ENCODE data around the gene TNFRSF13B. TPM values are rescaled to one million over a fixed set of nuclear protein-coding genes. Genes with fewer than 3 reads are reported as not detected.
"Not testable (repeated sequence)": the region's sequence is repeated elsewhere in the genome, so short reads cannot be mapped to it uniquely, and the experiment has no call there.

Gene TNFRSF13B
- total RNA-seq, 5 donors from 2014 or later (not counting 1 experiment from before 2014, with no cell fraction given): 0.60 to 7.2 (median 5.0) TPM; not detected in 1

DNA sequence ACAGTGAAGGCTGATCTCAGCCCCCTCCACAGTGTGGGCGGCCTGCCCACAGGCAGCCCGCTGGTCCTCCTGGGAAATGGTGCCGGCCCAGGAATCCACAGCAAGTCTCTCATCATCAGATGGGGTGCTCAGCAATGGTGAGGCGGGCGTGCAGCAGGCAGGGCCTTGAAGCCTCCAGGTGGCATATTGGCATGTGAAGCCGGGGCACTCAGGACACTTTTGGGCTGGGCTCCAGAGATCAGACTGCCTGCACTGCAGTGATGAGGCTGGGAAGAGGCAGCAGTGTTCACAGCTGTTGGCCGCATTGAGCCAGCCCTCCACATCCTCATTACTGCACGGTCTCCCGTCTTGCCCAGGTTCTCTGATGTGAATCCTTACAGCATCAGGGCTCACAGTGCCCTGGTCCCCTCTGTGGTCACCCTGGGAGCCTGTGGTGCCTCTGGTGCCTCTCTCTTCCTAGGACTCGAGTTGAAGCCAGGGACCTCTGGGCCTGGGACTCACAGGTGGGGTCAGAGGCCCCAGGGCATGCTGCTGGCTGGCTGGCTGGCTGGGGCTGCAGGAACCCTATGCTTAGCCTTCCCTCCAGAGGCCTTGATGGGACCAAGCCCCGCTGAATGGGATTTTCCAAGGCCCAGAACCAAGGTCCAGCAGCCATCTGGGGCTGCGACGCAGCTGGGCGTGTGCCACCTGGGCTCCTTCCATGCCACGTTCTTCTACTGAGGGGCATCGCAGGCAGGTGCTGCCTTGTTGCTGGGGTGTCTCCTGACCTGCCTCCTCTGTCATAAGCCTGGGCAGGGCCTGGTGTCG lies 48.6 kb downstream of the TNFRSF13B start:
- ATAC-seq (replicated peaks in 1 of 4): no peak
- H3K36me3 Mint-ChIP-seq: no peaks in the 10 kb centered on the region
- H3K27ac Mint-ChIP-seq: no peak overlapping the region
- H3K36me3 ChIP-seq (ENCODE audit: control insufficient read depth in 2 of 2, extremely low read depth in 1 of 2, insufficient read depth in 1 of 2, low read length in 1 of 2): no peaks in the 10 kb centered on the region
- H3K27me3 ChIP-seq (replicated peaks in 1 of 2; ENCODE audit: control insufficient read depth in 2 of 2, extremely low read depth in 1 of 2, insufficient read depth in 2 of 2, low read length in 1 of 2): peaks cover 0 to 15% of the 10 kb centered on the region in 2 experiments
- no peak overlapping the region for H3K27ac ChIP-seq (ENCODE audit: low read length)
- no peak overlapping the region for H3K4me3 Mint-ChIP-seq
- peak in 1 of 35 experiments; percentile 4 for DNase-seq
- H3K27me3 Mint-ChIP-seq: peaks cover 0 to under 1% of the 10 kb centered on the region in 2 donors
- H3K9me3 Mint-ChIP-seq: no peaks in the 10 kb centered on the region
- peaks cover 0 to 1% of the 10 kb centered on the region in 2 experiments for H3K4me1 ChIP-seq (ENCODE audit: control insufficient read depth in 1 of 2, extremely low read depth in 1 of 2, insufficient read depth in 2 of 2, low read length in 2 of 2)
- no peak overlapping the region for H3K4me3 ChIP-seq (ENCODE audit: control insufficient read depth in 1 of 2, extremely low read depth in 1 of 2, low read length in 1 of 2)
- ChIA-PET POLR2A (no interaction called here), CTCF (no interaction called here)
- H3K4me1 Mint-ChIP-seq: no peaks in the 10 kb centered on the region
- no peaks in the 10 kb centered on the region for H3K9me3 ChIP-seq
- 87% methylated on average over 17 of the region's 17 CpGs for WGBS (ENCODE audit: insufficient coverage)

DNA sequence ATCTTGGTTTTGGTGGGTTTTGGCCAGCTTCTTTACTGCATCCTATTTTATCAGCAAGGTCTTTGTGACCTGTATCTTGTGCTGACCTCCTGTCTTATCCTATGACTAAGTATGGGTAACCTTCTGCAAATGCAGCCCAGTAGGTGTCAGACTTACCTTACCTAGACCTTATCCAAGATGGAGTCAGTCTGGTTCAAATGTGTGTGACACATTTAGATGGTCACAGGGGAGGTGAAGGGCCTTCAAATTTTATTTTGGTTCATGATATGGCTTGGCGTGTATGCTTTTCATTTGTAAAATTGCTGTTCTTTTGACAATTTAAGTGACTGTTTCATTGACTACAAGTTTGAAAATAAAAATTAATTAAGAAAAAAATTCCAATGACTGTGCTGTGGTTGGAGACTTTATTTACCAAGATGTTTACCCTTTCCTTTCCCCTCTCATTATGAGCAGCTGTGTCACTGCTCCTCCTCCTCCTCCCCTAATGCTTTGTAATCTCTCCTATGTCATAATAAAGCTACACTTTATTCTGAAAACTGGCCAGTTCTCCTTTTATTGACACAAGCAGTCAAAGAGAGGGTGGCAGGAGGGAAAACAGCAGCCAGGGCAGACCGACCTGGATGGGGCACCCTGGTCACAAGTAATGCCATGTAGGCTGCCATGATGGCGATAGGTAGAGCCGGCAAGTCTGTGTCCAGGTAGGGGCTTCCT lies 49.4 kb downstream of the TNFRSF13B start:
- Mint-ChIP-seq H3K4me3 (no peak overlapping the region), H3K4me1 (no peaks in the 10 kb centered on the region), H3K27me3 (peaks cover 0 to 1% of the 10 kb centered on the region in 2 donors), H3K9me3 (no peaks in the 10 kb centered on the region), H3K36me3 (no peaks in the 10 kb centered on the region), H3K27ac (no peak overlapping the region)
- CTCF ChIA-PET: no interaction called here
- H3K4me1 ChIP-seq (ENCODE audit: control insufficient read depth in 1 of 2, extremely low read depth in 1 of 2, insufficient read depth in 2 of 2, low read length in 2 of 2): no peaks in the 10 kb centered on the region
- H3K36me3 ChIP-seq (ENCODE audit: control insufficient read depth in 2 of 2, extremely low read depth in 1 of 2, insufficient read depth in 1 of 2, low read length in 1 of 2): no peaks in the 10 kb centered on the region
- WGBS (ENCODE audit: insufficient coverage): 57% methylated on average over 1 of the region's 4 CpGs
- peaks cover 0 to 11% of the 10 kb centered on the region in 2 experiments for H3K27me3 ChIP-seq (replicated peaks in 1 of 2; ENCODE audit: control insufficient read depth in 2 of 2, extremely low read depth in 1 of 2, insufficient read depth in 2 of 2, low read length in 1 of 2)
- DNase-seq (peak in 2 of 35 experiments; percentile 3 to 41), ATAC-seq (replicated peaks in 1 of 4) (no peak)
- POLR2A ChIA-PET: no interaction called here
- no peak overlapping the region for H3K4me3 ChIP-seq (ENCODE audit: control insufficient read depth in 1 of 2, extremely low read depth in 1 of 2, low read length in 1 of 2)
- no peak overlapping the region for H3K27ac ChIP-seq (ENCODE audit: low read length)
- H3K9me3 ChIP-seq: no peaks in the 10 kb centered on the region

DNA sequence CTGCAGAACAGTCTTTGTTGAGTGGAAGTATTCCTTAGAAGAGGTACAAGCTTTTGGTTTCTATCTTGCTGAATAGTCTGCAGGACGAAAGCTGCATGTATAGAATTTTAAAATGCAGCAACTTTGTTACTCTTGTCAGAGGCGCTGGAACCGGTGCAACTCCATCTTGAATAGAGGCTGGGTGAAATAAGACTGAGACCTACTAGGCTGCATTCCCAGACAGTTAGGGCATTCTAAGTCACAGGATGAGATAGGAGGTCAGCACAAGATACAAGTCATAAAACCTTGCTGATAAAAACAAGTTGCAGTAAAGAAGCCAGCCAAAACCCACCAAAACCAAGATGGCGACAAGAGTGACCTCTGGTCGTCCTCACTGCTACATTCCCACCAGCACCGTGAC lies 50.5 kb downstream of the TNFRSF13B start:
- CTCF ChIA-PET; H3K36me3 ChIP-seq (ENCODE audit: control insufficient read depth in 2 of 2, extremely low read depth in 1 of 2, insufficient read depth in 1 of 2, low read length in 1 of 2); H3K9me3 Mint-ChIP-seq; H3K4me3 Mint-ChIP-seq; H3K4me3 ChIP-seq (ENCODE audit: control insufficient read depth in 1 of 2, extremely low read depth in 1 of 2, low read length in 1 of 2); H3K9me3 ChIP-seq; H3K4me1 ChIP-seq (ENCODE audit: control insufficient read depth in 1 of 2, extremely low read depth in 1 of 2, insufficient read depth in 2 of 2, low read length in 2 of 2); DNase-seq; H3K27me3 Mint-ChIP-seq; H3K27ac ChIP-seq (ENCODE audit: low read length); ATAC-seq (replicated peaks in 1 of 4); H3K4me1 Mint-ChIP-seq; H3K36me3 Mint-ChIP-seq; POLR2A ChIA-PET; H3K27ac Mint-ChIP-seq; H3K27me3 ChIP-seq (replicated peaks in 1 of 2; ENCODE audit: control insufficient read depth in 2 of 2, extremely low read depth in 1 of 2, insufficient read depth in 2 of 2, low read length in 1 of 2): not testable (repeated sequence)
- WGBS (ENCODE audit: insufficient coverage): 83% methylated on average over 3 of the region's 6 CpGs

DNA sequence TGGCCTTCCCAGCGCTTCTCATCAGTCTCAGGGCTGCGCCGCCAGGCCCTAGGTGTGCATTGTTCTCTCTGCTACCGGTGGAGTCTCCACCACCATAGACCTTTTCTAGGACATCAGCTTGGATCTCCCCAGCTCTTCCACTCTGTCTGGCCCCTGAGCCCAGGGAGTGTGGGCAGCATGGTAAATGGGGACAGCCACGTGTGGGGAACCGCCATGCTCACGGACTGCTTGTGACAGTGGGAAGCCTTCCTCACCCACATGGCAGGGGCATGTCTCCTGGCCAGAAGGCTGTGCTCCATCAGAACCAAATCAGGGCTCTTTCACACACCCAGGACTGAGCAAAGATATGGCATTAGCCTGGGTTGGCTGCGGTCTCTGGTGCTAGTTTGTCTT lies 51.3 kb downstream of the TNFRSF13B start:
- H3K27me3 Mint-ChIP-seq: peaks cover 0 to 4% of the 10 kb centered on the region in 2 donors

DNA sequence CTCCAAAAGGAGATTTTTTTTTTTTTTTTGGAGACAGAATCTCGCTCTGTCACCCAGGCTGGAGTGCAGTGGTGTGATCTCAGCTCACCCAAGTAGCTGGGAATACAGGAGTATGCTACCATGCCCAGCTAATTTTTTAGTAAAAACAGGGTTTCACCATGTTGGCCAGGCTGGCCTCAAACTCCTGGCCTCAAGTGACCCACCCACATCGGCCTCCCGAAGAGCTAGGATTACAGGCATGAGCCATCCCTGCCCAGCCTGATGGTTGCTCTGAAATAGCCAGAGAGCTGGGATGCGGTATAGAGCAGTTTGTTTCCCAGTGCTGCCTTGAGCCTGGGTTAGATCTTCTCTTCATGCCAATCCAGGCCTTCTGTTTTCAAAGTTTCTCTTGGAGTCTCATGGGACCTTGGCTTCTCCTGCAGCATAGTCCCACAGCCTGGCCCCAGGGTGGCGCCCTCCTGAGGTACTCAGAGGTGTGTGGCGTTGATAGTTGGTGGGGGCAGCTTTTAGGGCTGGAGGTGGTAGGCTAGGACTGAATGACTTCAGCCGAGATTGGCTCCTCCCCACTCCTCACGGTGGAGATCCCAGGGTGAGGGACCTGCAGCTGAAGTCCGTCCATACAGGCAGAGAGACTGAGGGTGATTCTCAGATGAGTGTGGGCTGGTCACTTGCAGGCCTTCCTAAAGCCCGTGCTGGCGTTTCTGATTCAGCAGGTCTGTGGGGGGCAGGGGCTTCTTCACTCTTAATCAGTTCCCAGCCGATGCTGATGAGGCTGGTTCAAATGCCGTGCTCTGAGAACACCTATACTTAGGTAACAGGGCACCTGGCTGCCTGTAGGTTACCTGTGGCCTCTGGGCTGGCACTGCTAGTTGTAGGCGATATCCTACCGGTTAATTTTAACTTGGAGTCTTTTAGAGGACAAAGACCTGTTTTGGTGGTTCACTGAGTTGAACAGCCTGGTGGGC lies 52.0 kb downstream of the TNFRSF13B start:
- H3K9me3 Mint-ChIP-seq: no peaks in the 10 kb centered on the region
- no peak for DNase-seq
- H3K27me3 Mint-ChIP-seq: peaks cover 0 to 4% of the 10 kb centered on the region in 2 donors
- H3K27me3 ChIP-seq (replicated peaks in 1 of 2; ENCODE audit: control insufficient read depth in 2 of 2, extremely low read depth in 1 of 2, insufficient read depth in 2 of 2, low read length in 1 of 2): peaks cover 0 to 8% of the 10 kb centered on the region in 2 experiments
- no peak for ATAC-seq (replicated peaks in 1 of 4)
- no peak overlapping the region for H3K4me3 Mint-ChIP-seq
- peaks cover 0 to 11% (median 1%) of the 10 kb centered on the region in 3 donors for H3K4me1 Mint-ChIP-seq
- H3K36me3 Mint-ChIP-seq: no peaks in the 10 kb centered on the region
- POLR2A ChIA-PET: no interaction called here
- peaks cover 0 to 5% of the 10 kb centered on the region in 2 experiments for H3K4me1 ChIP-seq (ENCODE audit: control insufficient read depth in 1 of 2, extremely low read depth in 1 of 2, insufficient read depth in 2 of 2, low read length in 2 of 2)
- no peak overlapping the region for H3K27ac Mint-ChIP-seq
- no peaks in the 10 kb centered on the region for H3K9me3 ChIP-seq
- CTCF ChIA-PET: interaction anchor here in 1 of 2 donors (0.7 kb wide), 1 partner anchor 8 kb away, joined by 4 read pairs; no protein-coding TSS in a partner anchor
- H3K4me3 ChIP-seq (ENCODE audit: control insufficient read depth in 1 of 2, extremely low read depth in 1 of 2, low read length in 1 of 2): no peak overlapping the region
- H3K36me3 ChIP-seq (ENCODE audit: control insufficient read depth in 2 of 2, extremely low read depth in 1 of 2, insufficient read depth in 1 of 2, low read length in 1 of 2): no peaks in the 10 kb centered on the region
- 86% methylated on average over 11 of the region's 15 CpGs for WGBS (ENCODE audit: insufficient coverage)
- no peak overlapping the region for H3K27ac ChIP-seq (ENCODE audit: low read length)

More for the DNA sequence above, 51.3 kb downstream of the TNFRSF13B start:
- Mint-ChIP-seq H3K4me3 (no peak overlapping the region), H3K36me3 (no peaks in the 10 kb centered on the region), H3K27ac (no peak overlapping the region), H3K9me3 (no peaks in the 10 kb centered on the region), H3K4me1 (peaks cover 0 to 10% (median 1%) of the 10 kb centered on the region in 3 donors)
- POLR2A ChIA-PET: no interaction called here
- DNase-seq (no peak), ATAC-seq (replicated peaks in 1 of 4) (no peak)
- Histone ChIP-seq H3K27me3 (replicated peaks in 1 of 2; ENCODE audit: control insufficient read depth in 2 of 2, extremely low read depth in 1 of 2, insufficient read depth in 2 of 2, low read length in 1 of 2) (peaks cover 0 to 10% of the 10 kb centered on the region in 2 experiments), H3K27ac (ENCODE audit: low read length) (no peak overlapping the region), H3K4me1 (ENCODE audit: control insufficient read depth in 1 of 2, extremely low read depth in 1 of 2, insufficient read depth in 2 of 2, low read length in 2 of 2) (peaks cover 0 to 5% of the 10 kb centered on the region in 2 experiments), H3K4me3 (ENCODE audit: control insufficient read depth in 1 of 2, extremely low read depth in 1 of 2, low read length in 1 of 2) (no peak overlapping the region), H3K9me3 (no peaks in the 10 kb centered on the region), H3K36me3 (ENCODE audit: control insufficient read depth in 2 of 2, extremely low read depth in 1 of 2, insufficient read depth in 1 of 2, low read length in 1 of 2) (no peaks in the 10 kb centered on the region)
- 91% methylated on average over 4 of the region's 8 CpGs for WGBS (ENCODE audit: insufficient coverage)
- CTCF ChIA-PET: no interaction called here

DNA sequence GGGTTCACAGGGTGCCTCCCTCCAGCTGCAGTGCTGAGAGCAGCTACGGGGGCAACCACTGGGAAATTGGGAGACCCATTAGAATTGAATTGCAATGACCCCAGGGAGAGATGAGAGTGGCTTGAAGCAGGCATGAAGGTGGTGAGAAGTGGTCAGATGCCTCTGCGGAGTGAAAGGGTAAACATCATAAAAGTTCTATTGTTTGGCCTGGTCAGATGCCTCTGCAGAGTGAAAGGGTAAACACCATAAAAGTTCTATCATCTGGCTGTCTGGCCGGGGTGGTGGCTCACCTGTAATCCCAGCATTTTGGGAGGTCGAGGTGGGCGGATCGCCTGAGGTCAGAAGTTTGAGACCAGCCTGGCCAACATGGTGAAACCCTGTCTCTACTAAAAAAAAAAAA lies 53.5 kb downstream of the TNFRSF13B start:
- H3K27me3 Mint-ChIP-seq: peaks cover 0 to 4% of the 10 kb centered on the region in 2 donors
- H3K27ac Mint-ChIP-seq: no peak overlapping the region
- H3K27ac ChIP-seq (ENCODE audit: low read length): no peak overlapping the region
- no peaks in the 10 kb centered on the region for H3K36me3 ChIP-seq (ENCODE audit: control insufficient read depth in 2 of 2, extremely low read depth in 1 of 2, insufficient read depth in 1 of 2, low read length in 1 of 2)
- ChIA-PET CTCF (no interaction called here), POLR2A (no interaction called here)
- no peak overlapping the region for H3K4me3 ChIP-seq (ENCODE audit: control insufficient read depth in 1 of 2, extremely low read depth in 1 of 2, low read length in 1 of 2)
- WGBS (ENCODE audit: insufficient coverage): 72% methylated on average over 2 of the region's 6 CpGs
- H3K4me1 ChIP-seq (ENCODE audit: control insufficient read depth in 1 of 2, extremely low read depth in 1 of 2, insufficient read depth in 2 of 2, low read length in 2 of 2): peaks cover 2 to 5% of the 10 kb centered on the region in 2 experiments
- peaks cover 0 to 11% of the 10 kb centered on the region in 2 experiments for H3K27me3 ChIP-seq (replicated peaks in 1 of 2; ENCODE audit: control insufficient read depth in 2 of 2, extremely low read depth in 1 of 2, insufficient read depth in 2 of 2, low read length in 1 of 2)
- peaks cover 0 to 11% (median 3%) of the 10 kb centered on the region in 3 donors for H3K4me1 Mint-ChIP-seq
- H3K9me3 ChIP-seq: no peaks in the 10 kb centered on the region
- no peaks in the 10 kb centered on the region for H3K9me3 Mint-ChIP-seq
- DNase-seq (peak in 1 of 35 experiments; percentile 2), ATAC-seq (replicated peaks in 1 of 4) (no peak)
- H3K36me3 Mint-ChIP-seq: no peaks in the 10 kb centered on the region
- no peak overlapping the region for H3K4me3 Mint-ChIP-seq
